Activated naive CD4-positive, alpha-beta T cell treated with anti-CD3 and anti-CD28 coated beads, Interleukin-2, amount 50 U/mL, for 72 hours (primary cell): ENCODE measurements around the gene CCDC66. TPM values are rescaled to one million over a fixed set of nuclear protein-coding genes. Genes with fewer than 3 reads are reported as not detected.

ENCODE experiments used
- ATAC-seq, 2 donors: fragments of 150-1000 bp; cut with Tn5 transposase; 2 replicates each; pipeline ENCODE4 v1.10.0; 2021; ENCODE audit warnings: mild to moderate bottlenecking in 2 of 2, moderate library complexity in 2 of 2
- DNase-seq, 2 donors: peaks; one replicate each; pipeline ENCODE4 v3.0.0; 2021 to 2022; ENCODE audit warnings: low spot score in 2 of 2
- H3K27ac Mint-ChIP-seq, 2 donors: one replicate each; pipeline ENCODE4 v1.8.0; 2022; ENCODE audit warnings: mild to moderate bottlenecking in 2 of 2, mixed read lengths in 2 of 2
- H3K36me3 Mint-ChIP-seq, 2 donors: one replicate each; pipeline ENCODE4 v1.8.0; 2022; ENCODE audit warnings: mixed read lengths in 2 of 2
- H3K9me3 Mint-ChIP-seq, 2 donors: one replicate each; pipeline ENCODE4 v1.8.0; 2022; ENCODE audit warnings: mixed read lengths in 2 of 2
- total RNA-seq, 2 donors: library from RNA; stranded (reverse); gene quantifications; one replicate each; pipeline ENCODE4 v1.2.3, GENCODE V29; 2022

Gene CCDC66
- total RNA-seq, 2 donors from 2014 or later = 26.5 to 53.8 TPM

- Mint-ChIP-seq H3K27ac (peak overlapping the region; percentile 59 to 70), H3K36me3 (peaks cover 64 to 77% of the 10 kb centered on the region in 2 donors), H3K9me3 (peaks cover 19 to 38% of the 10 kb centered on the region in 2 donors)
- DNase-seq = no peak
- ATAC-seq = no peak
Measured at GRCh38 chr3:56610669-56611335, 53.8 kb downstream of the CCDC66 start.

- no peak for DNase-seq
- peaks cover 58 to 77% of the 10 kb centered on the region in 2 donors for H3K36me3 Mint-ChIP-seq
- H3K27ac Mint-ChIP-seq = peak overlapping the region; percentile 59 to 70
- H3K9me3 Mint-ChIP-seq = peaks cover 18 to 38% of the 10 kb centered on the region in 2 donors
- ATAC-seq = no peak
Measured at GRCh38 chr3:56611364-56611763, 54.4 kb downstream of the CCDC66 start.

GRCh38 chr3:56612146-56612545, 55.2 kb downstream of the CCDC66 start:
- ATAC-seq (no peak), DNase-seq (no peak)
- Mint-ChIP-seq H3K9me3 (peaks cover 15 to 30% of the 10 kb centered on the region in 2 donors), H3K36me3 (peaks cover 53 to 77% of the 10 kb centered on the region in 2 donors), H3K27ac (peak overlapping the region; percentile 30 to 59)

DNA sequence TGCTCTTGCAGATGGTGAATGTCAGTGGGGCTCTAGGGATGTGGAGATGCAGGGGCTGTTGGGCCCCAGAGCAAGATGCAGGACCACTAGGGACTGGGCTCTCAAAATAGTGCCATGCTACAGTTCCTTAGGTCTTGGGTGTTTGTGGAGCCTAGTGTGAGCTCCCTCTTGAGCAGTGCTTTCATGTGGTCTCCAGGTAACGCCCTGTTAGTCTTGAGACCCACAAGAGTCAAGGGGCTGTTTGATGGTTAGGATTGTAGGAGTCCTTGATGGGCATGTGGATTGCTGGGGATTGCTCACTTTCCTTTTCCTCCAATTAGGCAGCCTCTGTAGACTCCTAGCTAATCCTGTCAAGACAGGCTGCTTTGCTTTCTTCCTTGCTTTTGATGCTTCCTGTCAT, 56.0 kb downstream of the CCDC66 start:
- no peak for DNase-seq
- H3K27ac Mint-ChIP-seq = peak overlapping the region in 1 of 2 donors; percentile 12
- peaks cover 50 to 77% of the 10 kb centered on the region in 2 donors for H3K36me3 Mint-ChIP-seq
- peaks cover 15 to 30% of the 10 kb centered on the region in 2 donors for H3K9me3 Mint-ChIP-seq
- ATAC-seq = peak in 1 of 2 donors; percentile 13

GRCh38 chr3:56616478-56617006, 59.6 kb downstream of the CCDC66 start:
- H3K9me3 Mint-ChIP-seq = peaks cover 7 to 11% of the 10 kb centered on the region in 2 donors
- DNase-seq (no peak), ATAC-seq (no peak)
- peaks cover 30 to 54% of the 10 kb centered on the region in 2 donors for H3K36me3 Mint-ChIP-seq
- peak overlapping the region; percentile 15 to 31 for H3K27ac Mint-ChIP-seq

DNA sequence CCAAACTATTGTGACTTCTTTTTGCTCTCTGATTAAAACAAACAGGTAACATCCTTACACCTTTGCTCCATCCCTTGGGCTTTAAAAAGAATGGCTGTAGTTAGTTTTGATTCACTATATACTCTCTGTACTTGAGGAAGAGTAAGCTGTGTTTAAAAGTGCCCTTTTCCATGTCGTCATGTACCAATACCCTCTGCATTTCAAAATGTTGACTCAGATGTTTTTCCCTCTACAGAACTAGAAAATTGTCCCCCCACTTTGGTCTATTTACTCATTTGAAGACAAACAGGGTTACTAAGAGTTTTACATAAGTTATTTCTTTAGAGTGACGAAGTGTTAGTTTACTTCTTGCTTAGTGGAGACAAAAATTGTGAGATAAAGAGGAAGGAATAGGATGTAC, 63.4 kb downstream of the CCDC66 start:
- Mint-ChIP-seq H3K36me3 (peaks cover 14 to 52% of the 10 kb centered on the region in 2 donors), H3K9me3 (no peaks in the 10 kb centered on the region), H3K27ac (peak overlapping the region; percentile 17 to 73)
- DNase-seq = no peak
- ATAC-seq = no peak

DNA sequence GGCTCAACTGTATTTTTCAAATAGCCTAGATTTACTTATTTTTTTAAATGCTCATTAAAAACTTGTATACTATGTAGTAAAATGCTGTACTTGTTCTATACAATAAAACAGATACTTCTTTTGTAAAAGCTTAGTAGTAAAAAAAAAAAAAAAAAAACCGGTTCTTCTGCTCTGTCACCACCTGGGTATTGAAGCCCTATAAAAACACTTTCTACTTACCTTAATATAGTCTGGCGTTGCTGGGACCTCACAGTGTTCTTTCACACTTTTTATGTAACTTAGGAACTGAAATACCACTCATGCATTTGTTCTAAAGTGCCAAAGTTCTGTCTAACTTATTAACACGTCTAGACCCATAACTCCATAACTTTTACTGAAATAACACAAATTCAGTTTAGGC, 64.7 kb downstream of the CCDC66 start:
- no peak for DNase-seq
- Mint-ChIP-seq H3K9me3 (no peaks in the 10 kb centered on the region), H3K27ac (no peak overlapping the region), H3K36me3 (peaks cover 14 to 43% of the 10 kb centered on the region in 2 donors)
- no peak for ATAC-seq

DNA sequence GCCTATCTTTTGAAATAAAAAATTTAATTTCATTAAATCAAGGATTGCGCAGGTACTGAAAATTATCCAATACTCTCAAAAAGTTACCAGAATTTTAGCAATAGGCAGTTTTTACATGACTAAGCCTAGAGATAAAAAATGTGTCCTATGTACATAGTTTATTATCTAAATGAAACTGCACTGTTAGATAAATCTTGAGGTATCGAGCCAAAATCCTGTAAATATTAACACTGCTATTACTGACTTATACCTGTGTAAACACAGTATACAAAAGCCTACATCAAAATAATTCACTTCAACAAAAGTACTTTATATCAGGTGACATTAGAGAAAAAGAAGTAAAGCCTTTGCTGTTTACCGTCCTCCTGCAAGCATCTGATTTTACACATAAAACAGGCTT, 65.4 kb downstream of the CCDC66 start:
- no peak overlapping the region for H3K27ac Mint-ChIP-seq
- no peak for ATAC-seq
- peaks cover 13 to 42% of the 10 kb centered on the region in 2 donors for H3K36me3 Mint-ChIP-seq
- no peak for DNase-seq
- H3K9me3 Mint-ChIP-seq = no peaks in the 10 kb centered on the region

DNA sequence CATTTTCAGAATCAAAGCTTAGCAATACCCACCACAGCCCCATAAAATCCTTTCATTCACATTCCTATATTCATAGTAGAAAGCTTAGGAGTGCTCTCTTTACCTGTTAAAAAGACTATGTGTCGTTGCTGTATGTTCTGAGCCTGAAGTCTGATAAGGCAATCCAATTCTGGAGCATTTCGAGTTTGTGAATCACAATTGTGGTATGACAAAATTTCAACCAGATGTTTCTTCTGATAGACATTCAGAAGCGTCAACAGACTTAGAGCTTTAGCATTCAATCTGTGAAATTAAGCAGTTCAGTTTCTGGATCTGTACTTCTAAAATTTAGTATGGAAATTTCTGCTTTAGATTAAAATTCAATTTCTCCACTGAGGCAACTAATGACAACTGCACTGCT, 67.8 kb downstream of the CCDC66 start:
- ATAC-seq (no peak), DNase-seq (no peak)
- peak overlapping the region in 1 of 2 donors; percentile 70 for H3K27ac Mint-ChIP-seq
- peaks cover 18 to 36% of the 10 kb centered on the region in 2 donors for H3K36me3 Mint-ChIP-seq
- H3K9me3 Mint-ChIP-seq = no peaks in the 10 kb centered on the region

DNA sequence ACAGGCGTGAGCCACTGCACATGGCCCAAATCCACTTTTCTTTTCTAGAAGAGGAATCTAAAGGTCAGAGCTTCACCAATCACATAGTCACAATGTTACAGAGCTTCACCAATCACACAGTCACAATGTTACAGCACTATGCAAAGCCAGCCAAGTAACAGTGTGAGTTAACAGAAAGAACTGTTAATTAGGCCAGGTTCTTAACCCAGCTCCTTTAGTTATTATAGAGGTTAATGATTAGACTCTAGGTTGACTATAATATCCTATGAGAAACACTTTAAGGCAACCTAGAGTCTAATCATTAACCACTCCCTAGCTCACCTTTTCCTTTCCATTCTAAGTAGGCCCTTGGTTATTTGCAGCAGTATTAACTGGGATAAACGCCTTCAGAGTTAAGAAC, 72.1 kb downstream of the CCDC66 start:
- ATAC-seq = no peak

GRCh38 chr3:56629451-56629850, 72.5 kb downstream of the CCDC66 start:
- DNase-seq (no peak), ATAC-seq (no peak)
- Mint-ChIP-seq H3K9me3 (no peaks in the 10 kb centered on the region), H3K36me3 (peaks cover 8 to 15% of the 10 kb centered on the region in 2 donors), H3K27ac (peak overlapping the region; percentile 19 to 41)

More for the DNA sequence above, 72.1 kb downstream of the CCDC66 start:
- H3K36me3 Mint-ChIP-seq = peaks cover 8 to 19% of the 10 kb centered on the region in 2 donors
- H3K27ac Mint-ChIP-seq = peak overlapping the region in 1 of 2 donors; percentile 19
- DNase-seq = no peak
- H3K9me3 Mint-ChIP-seq = no peaks in the 10 kb centered on the region

DNA sequence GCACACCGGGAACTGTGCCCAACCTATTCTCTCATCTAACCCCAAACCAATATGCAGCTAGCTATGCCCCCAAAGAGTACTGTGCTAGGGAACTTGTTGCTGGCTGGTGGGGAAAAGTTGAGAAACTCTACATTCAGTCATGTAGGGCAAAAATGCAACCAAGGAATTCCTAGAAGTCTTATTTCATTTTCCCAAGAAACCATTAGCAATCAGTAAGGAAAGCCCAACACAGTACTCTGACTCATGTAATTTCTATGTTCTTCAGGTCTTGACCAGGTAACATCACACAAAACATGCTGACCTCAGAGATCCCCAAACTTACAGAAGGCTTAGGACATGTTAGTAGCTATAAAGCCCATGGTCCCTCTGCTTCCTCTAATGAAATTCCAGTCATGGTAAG, 74.0 kb downstream of the CCDC66 start:
- Mint-ChIP-seq H3K27ac (no peak overlapping the region), H3K36me3 (peaks cover 8 to 13% of the 10 kb centered on the region in 2 donors), H3K9me3 (no peaks in the 10 kb centered on the region)
- DNase-seq = no peak
- ATAC-seq = no peak

GRCh38 chr3:56633181-56633580, 76.2 kb downstream of the CCDC66 start:
- no peaks in the 10 kb centered on the region for H3K9me3 Mint-ChIP-seq
- peaks cover 0 to 13% of the 10 kb centered on the region in 2 donors for H3K36me3 Mint-ChIP-seq
- ATAC-seq (no peak), DNase-seq (no peak)
- H3K27ac Mint-ChIP-seq = peak overlapping the region in 1 of 2 donors; percentile 18

DNA sequence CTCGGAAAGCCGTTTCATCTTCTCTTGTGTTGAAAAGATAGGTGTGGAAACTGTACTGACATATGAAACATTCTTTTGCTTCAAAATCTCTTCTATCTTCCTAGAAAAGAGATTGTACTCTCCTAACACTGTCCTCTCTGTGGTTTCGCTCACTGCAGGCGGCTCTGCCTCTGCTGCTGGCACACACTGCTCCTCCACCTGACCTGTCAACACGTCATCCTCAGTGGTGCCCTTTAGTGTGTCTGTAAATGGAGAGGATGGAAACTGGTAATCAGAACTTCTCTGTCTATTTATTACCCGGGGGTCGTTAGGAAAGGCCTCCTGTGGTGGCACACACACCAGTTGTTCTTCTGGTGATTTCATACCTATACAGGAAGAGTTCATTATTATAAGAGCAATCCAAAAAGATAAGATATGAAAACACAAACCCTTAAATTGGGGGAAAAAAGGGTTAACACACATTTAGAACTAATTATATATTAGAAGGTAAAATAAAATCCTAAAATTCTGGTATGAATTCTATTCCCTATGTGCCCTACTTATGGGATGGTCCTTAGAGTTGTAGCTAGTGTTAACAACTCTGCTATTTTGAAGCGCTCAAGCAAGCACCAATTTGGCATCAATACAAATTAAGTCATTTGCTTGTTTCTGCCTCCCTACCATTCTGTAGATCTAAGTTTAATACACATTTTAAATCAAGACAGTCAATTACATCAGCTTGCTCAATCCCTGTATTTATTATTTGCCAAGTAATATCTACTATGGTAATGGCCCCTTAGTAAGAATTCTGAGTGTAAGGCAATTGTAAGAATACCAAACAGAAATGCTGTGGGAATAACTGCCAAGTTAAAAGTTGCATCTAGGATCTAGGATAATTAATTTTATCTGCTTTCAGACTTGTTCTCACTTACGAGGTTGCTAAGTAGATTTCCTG, 76.9 kb downstream of the CCDC66 start:
- peak overlapping the region in 1 of 2 donors; percentile 18 for H3K27ac Mint-ChIP-seq
- no peak for ATAC-seq
- no peaks in the 10 kb centered on the region for H3K9me3 Mint-ChIP-seq
- DNase-seq = no peak
- peaks cover 0 to 16% of the 10 kb centered on the region in 2 donors for H3K36me3 Mint-ChIP-seq

DNA sequence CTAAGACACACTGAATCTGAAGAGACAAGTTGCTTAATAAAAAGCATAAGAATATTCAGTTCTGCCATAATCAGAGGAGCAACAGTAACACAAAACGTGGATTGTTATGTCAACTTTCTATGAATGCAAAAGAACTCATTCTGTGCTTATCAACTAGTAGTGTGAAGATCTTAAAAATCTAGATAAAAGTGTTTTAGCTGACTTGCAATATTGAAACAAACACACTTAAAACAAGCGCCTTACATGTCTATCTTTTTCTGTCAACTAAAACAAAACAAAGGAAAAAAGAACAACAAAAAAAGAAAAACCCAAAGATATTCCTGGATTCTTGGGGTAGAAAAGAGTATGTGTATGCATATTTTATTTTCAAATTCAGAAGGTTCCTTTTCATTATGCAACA, 88.4 kb downstream of the CCDC66 start:
- Mint-ChIP-seq H3K36me3 (peaks cover 0 to 19% of the 10 kb centered on the region in 2 donors), H3K27ac (peak overlapping the region in 1 of 2 donors; percentile 82), H3K9me3 (no peaks in the 10 kb centered on the region)
- DNase-seq = no peak
- no peak for ATAC-seq

GRCh38 chr3:56654460-56654859, 97.5 kb downstream of the CCDC66 start:
- ATAC-seq (no peak), DNase-seq (no peak)
- peaks cover 10 to 58% of the 10 kb centered on the region in 2 donors for H3K36me3 Mint-ChIP-seq
- H3K27ac Mint-ChIP-seq = peak overlapping the region in 1 of 2 donors; percentile 45
- H3K9me3 Mint-ChIP-seq = no peaks in the 10 kb centered on the region

DNA sequence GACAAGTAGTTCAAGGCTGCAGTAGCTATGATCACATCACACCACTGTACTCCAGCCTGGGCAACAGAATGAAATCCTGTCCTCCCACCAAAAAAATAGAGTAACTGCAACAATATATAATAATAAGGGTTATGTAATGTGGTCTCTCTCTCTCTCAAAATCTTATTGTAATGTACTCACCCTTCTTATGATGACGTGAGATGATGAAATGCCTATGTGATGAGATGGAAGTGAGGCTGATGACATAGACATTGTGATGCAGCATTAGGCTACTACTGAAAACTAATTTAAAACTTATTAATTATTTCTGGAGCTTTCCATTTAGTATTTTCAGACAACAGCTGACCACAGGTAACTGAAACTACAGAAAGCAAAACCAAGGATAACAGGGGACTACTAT, 98.7 kb downstream of the CCDC66 start:
- H3K27ac Mint-ChIP-seq = peak overlapping the region in 1 of 2 donors; percentile 85
- no peak for DNase-seq

More for the DNA sequence above, 98.7 kb downstream of the CCDC66 start:
- ATAC-seq = no peak
- Mint-ChIP-seq H3K36me3 (peaks cover 14 to 67% of the 10 kb centered on the region in 2 donors), H3K9me3 (no peaks in the 10 kb centered on the region)
